ENCODE results near the gene PKIG. TPM values are rescaled to one million over a fixed set of nuclear protein-coding genes. Genes with fewer than 3 reads are reported as not detected.

PKIG gene
- total and polyA plus RNA-seq, 10 of the 15 experiments (the other 5 are each of a cell fraction or from before 2014, with no cell fraction given), result 5.7 to 82.3 (median 39.7) TPM

DNA sequence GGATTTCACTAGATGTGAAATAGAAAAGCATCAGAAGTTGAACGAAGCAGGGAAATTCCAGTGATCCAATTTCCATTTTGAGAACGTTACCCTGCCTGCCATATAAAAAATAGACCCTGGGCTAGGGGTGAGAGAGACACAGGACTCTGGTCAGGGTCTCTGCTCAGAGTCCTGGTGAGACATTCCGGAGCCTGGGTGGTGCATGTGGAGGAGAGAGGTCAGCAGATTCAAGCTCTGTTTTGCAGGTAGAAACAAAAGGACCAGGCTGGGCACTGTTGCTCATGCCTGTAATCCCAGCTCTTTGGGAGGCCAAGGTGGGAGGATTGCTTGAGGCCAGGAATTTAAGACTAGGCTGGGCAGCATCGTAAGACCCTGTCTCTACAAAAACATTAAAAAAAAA is 17.9 kb downstream of the PKIG start (continued):
- TF ChIP-seq, protein P1, sequence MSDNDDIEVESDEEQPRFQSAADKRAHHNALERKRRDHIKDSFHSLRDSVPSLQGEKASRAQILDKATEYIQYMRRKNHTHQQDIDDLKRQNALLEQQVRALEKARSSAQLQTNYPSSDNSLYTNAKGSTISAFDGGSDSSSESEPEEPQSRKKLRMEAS (IDR thresholded peaks at IDR 0.05; ENCODE audit: low read depth, low read length), result no peak
- TF ChIP-seq SMARCA5 (IDR thresholded peaks at IDR 0.05) (no peak), POLR2A (IDR thresholded peaks at IDR 0.05; ENCODE audit: low read depth, low read length) (no peak), IKZF2 (IDR thresholded peaks at IDR 0.05) (no peak), NFYB (IDR thresholded peaks at IDR 0.05; ENCODE audit: insufficient read depth, low read depth, low read length) (no peak), ZNF24 (IDR thresholded peaks at IDR 0.05) (no peak), RFX5 (IDR thresholded peaks at IDR 0.05; ENCODE audit: low read depth, low read length) (no peak), YBX1 (IDR thresholded peaks at IDR 0.05) (no peak), NFXL1 (IDR thresholded peaks at IDR 0.05; ENCODE audit: borderline replicate concordance) (no peak), NRF1 (conservative IDR thresholded peaks at IDR 0.05; ENCODE audit: low read depth, low read length) (no peak)
- TF ChIP-seq, protein P2, sequence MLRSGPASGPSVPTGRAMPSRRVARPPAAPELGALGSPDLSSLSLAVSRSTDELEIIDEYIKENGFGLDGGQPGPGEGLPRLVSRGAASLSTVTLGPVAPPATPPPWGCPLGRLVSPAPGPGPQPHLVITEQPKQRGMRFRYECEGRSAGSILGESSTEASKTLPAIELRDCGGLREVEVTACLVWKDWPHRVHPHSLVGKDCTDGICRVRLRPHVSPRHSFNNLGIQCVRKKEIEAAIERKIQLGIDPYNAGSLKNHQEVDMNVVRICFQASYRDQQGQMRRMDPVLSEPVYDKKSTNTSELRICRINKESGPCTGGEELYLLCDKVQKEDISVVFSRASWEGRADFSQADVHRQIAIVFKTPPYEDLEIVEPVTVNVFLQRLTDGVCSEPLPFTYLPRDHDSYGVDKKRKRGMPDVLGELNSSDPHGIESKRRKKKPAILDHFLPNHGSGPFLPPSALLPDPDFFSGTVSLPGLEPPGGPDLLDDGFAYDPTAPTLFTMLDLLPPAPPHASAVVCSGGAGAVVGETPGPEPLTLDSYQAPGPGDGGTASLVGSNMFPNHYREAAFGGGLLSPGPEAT (IDR thresholded peaks at IDR 0.05; ENCODE audit: low read depth), result no peak

- POLR2A ChIA-PET, result interaction anchor here (2.6 to 4.4 kb wide), 2 partner anchors 14 to 20 kb away, joined by 12 to 39 read pairs; partner anchors contain the start of gene PKIG
- no peaks in the 10 kb centered on the region for H3K36me3 ChIP-seq (ENCODE audit: control insufficient read depth in 2 of 2, insufficient read depth in 2 of 2, low read length in 1 of 2)
- SMC1A ChIA-PET (ENCODE audit: uncharacterized antibody, unreplicated experiment), result interaction anchor here (4.1 to 9.7 kb wide), 3 partner anchors 12 to 25 kb away, joined by 38 to 144 read pairs (median 55); partner anchors contain the start of gene PKIG
- no peaks in the 10 kb centered on the region for H3K9me3 ChIP-seq (replicated peaks; ENCODE audit: control insufficient read depth, insufficient read depth, low read length)
- ATAC-seq (no peak), FAIRE-seq (no peak), DNase-seq (ENCODE audit: low read depth, low spot score) (no peak)
- no peak overlapping the region for H3K9ac ChIP-seq (ENCODE audit: control insufficient read depth, insufficient read depth, low read length)
- H2AFZ ChIP-seq (ENCODE audit: control insufficient read depth, low read depth, low read length), result no peak overlapping the region
- RAD21 ChIA-PET (ENCODE audit: unreplicated experiment), result interaction anchor here (0.8 to 4.0 kb wide), 3 partner anchors 14 to 125 kb away, joined by 3 to 28 read pairs (median 6); partner anchors contain the start of gene TTPAL
- H4K20me1 ChIP-seq (ENCODE audit: control insufficient read depth, insufficient read depth), result no peaks in the 10 kb centered on the region
- no peak overlapping the region for H3K27ac ChIP-seq (ENCODE audit: control insufficient read depth, insufficient read depth)
- no peak overlapping the region for H3K4me2 ChIP-seq (ENCODE audit: control insufficient read depth, insufficient read depth)
- intact Hi-C loops (cut with micrococcal nuclease; ENCODE audit: unreplicated experiment), result no loop called here
- H3K4me3 ChIP-seq, result no peak overlapping the region
- H3K79me2 ChIP-seq (ENCODE audit: control insufficient read depth, insufficient read depth, low read length), result no peaks in the 10 kb centered on the region
- in situ Hi-C loops (cut with MboI), result loop anchor here (10.0 kb wide), 1 partner anchor 386 kb away; the partner anchor contains the start of gene OSER1
- 22% methylated on average over 11 of the region's 11 CpGs for WGBS (ENCODE audit: insufficient coverage, insufficient replicate concordance, low lambda C conversion rate, missing lambda C conversion rate)
- BruUV-seq (replicated peaks), result no TSS peak
- CTCF ChIA-PET, result interaction anchor here (0.9 to 10.5 kb wide), 4 partner anchors 9 to 83 kb away, joined by 3 to 141 read pairs (median 21); no protein-coding TSS in a partner anchor
- H3K4me1 ChIP-seq (ENCODE audit: control insufficient read depth, insufficient read depth, low read length), result peaks cover 17% of the 10 kb centered on the region
- no peaks in the 10 kb centered on the region for H3K27me3 ChIP-seq (replicated peaks in 1 of 2; ENCODE audit: control insufficient read depth in 2 of 2, insufficient read depth in 2 of 2, low read length in 1 of 2)
- TF ChIP-seq MTA2 (IDR thresholded peaks at IDR 0.05; ENCODE audit: low read depth) (no peak), CEBPB (IDR thresholded peaks at IDR 0.05; ENCODE audit: borderline replicate concordance in 1 of 2, low read depth in 2 of 2, low read length in 2 of 2) (no peak), POU2F2 (IDR thresholded peaks at IDR 0.05; ENCODE audit: borderline replicate concordance, low read depth, low read length) (no peak), PKNOX1 (IDR thresholded peaks at IDR 0.05) (no peak), ZNF207 (IDR thresholded peaks at IDR 0.05; ENCODE audit: borderline replicate concordance) (no peak)
- TF ChIP-seq, protein P3, sequence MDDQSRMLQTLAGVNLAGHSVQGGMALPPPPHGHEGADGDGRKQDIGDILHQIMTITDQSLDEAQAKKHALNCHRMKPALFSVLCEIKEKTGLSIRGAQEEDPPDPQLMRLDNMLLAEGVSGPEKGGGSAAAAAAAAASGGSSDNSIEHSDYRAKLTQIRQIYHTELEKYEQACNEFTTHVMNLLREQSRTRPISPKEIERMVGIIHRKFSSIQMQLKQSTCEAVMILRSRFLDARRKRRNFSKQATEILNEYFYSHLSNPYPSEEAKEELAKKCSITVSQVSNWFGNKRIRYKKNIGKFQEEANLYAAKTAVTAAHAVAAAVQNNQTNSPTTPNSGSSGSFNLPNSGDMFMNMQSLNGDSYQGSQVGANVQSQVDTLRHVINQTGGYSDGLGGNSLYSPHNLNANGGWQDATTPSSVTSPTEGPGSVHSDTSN (IDR thresholded peaks at IDR 0.05; ENCODE audit: insufficient replicate concordance, low read depth, low read length), result no peak
These were observed 18.4 kb downstream of the PKIG start for GRCh38 chr20:44600758-44601201.
